GM23248 (cell line): ENCODE data around the gene NR2C2. TPM values are rescaled to one million over a fixed set of nuclear protein-coding genes. Genes with fewer than 3 reads are reported as not detected.

Experiments used
- DNase-seq: peaks from one replicate; pipeline ENCODE4 v3.0.0-alpha.2; 2015
- H2AFZ ChIP-seq: fragments of 200-600 bp; sonication (generic); 2 replicates; pipeline ENCODE4 v1.6.1; 2016; ENCODE audit warnings: antibody characterized with exemption
- H3F3A ChIP-seq: fragments of 200-600 bp; sonication (generic); 2 replicates; pipeline ENCODE4 v1.6.1; 2016; ENCODE audit warnings: mild to moderate bottlenecking, antibody characterized with exemption, mixed run types; ENCODE audit not compliant: insufficient read depth
- H3K27ac ChIP-seq: fragments of 200-600 bp; sonication (generic); 2 replicates; pipeline ENCODE4 v1.5.1; 2016; ENCODE audit warnings: mild to moderate bottlenecking
- H3K27me3 ChIP-seq: fragments of 200-600 bp; sonication (generic); replicated peaks from 2 replicates; pipeline ENCODE4 v1.6.1; 2016; ENCODE audit warnings: mild to moderate bottlenecking; ENCODE audit not compliant: insufficient read depth
- H3K36me3 ChIP-seq: fragments of 200-600 bp; sonication (generic); 2 replicates; pipeline ENCODE4 v1.6.1; 2016; ENCODE audit warnings: low read depth, mild to moderate bottlenecking
- H3K4me1 ChIP-seq: fragments of 200-600 bp; sonication (generic); 2 replicates; pipeline ENCODE4 v1.6.1; 2016; ENCODE audit warnings: mild to moderate bottlenecking; ENCODE audit not compliant: insufficient read depth
- H3K4me2 ChIP-seq: fragments of 200-600 bp; sonication (generic); one replicate; pipeline ENCODE4 v1.6.1; 2016; ENCODE audit warnings: mild to moderate bottlenecking; ENCODE audit not compliant: unreplicated experiment
- H3K4me3 ChIP-seq: fragments of 200-600 bp; sonication (generic); 2 replicates; pipeline ENCODE4 v1.5.1; 2016; ENCODE audit warnings: mild to moderate bottlenecking
- H3K79me2 ChIP-seq: fragments of 200-600 bp; sonication (generic); 2 replicates; pipeline ENCODE4 v1.6.1; 2016; ENCODE audit warnings: mild to moderate bottlenecking; ENCODE audit not compliant: insufficient read depth
- H3K9ac ChIP-seq: fragments of 200-600 bp; sonication (generic); 2 replicates; pipeline ENCODE4 v1.6.1; 2016; ENCODE audit warnings: mild to moderate bottlenecking
- H3K9me2 ChIP-seq: fragments of 200-600 bp; sonication (generic); 2 replicates; pipeline ENCODE4 v1.6.1; 2016; ENCODE audit warnings: mixed run types, mild to moderate bottlenecking, moderate library complexity; ENCODE audit not compliant: insufficient read depth
- H3K9me3 ChIP-seq: fragments of 200-600 bp; sonication (generic); one replicate; pipeline ENCODE4 v1.6.1; 2017; ENCODE audit warnings: low read depth
- H4K20me1 ChIP-seq: fragments of 200-600 bp; sonication (generic); 2 replicates; pipeline ENCODE4 v1.6.0; 2016; ENCODE audit not compliant: insufficient read depth
- EZH2 ChIP-seq: fragments of 200-600 bp; sonication (generic); IDR thresholded peaks from 2 replicates; pipeline ENCODE4 v1.6.1; 2018; ENCODE audit warnings: antibody characterized with exemption, mild to moderate bottlenecking; ENCODE audit not compliant: insufficient read depth, poor library complexity, severe bottlenecking
- EZH2phosphoT487 ChIP-seq: fragments of 200-600 bp; sonication (generic); IDR thresholded peaks from 2 replicates; pipeline ENCODE4 v1.6.1; 2018; ENCODE audit warnings: antibody characterized with exemption, moderate library complexity, mild to moderate bottlenecking, low read depth; ENCODE audit not compliant: insufficient read depth
- WGBS, 2 experiments: methylation state at CpG; one replicate each; pipeline ENCODE4 v1.1.6; 2015 to 2017; ENCODE audit warnings: low lambda C conversion rate in 2 of 2, low coverage in 1 of 2; ENCODE audit errors: missing lambda C conversion rate in 2 of 2; 5-methylcytosine and 5-hydroxymethylcytosine counted together
- in situ Hi-C: fragments of 300-500 bp; cut with MboI; formaldehyde crosslinking; loops from 2 replicates; pipeline ENCODE4 v1.15.0; 2020
- polyA plus RNA-seq: library from polyadenylated mRNA; unstranded; fragments of >200 nt; fragmentation: Nextera tagmentation; extraction: Ambion mirVana; gene quantifications from 2 replicates; pipeline ENCODE4 v1.2.1, GENCODE V29; 2016
- total RNA-seq: library from RNA; depleted of rRNA; stranded (reverse); fragments of >200 nt; shearing (Covaris generic); gene quantifications from 2 replicates; pipeline ENCODE4 v1.2.3, GENCODE V29; 2014

Gene NR2C2
- total and polyA plus RNA-seq, 2 experiments from 2014 or later: 9.6 to 27.5 TPM

DNA sequence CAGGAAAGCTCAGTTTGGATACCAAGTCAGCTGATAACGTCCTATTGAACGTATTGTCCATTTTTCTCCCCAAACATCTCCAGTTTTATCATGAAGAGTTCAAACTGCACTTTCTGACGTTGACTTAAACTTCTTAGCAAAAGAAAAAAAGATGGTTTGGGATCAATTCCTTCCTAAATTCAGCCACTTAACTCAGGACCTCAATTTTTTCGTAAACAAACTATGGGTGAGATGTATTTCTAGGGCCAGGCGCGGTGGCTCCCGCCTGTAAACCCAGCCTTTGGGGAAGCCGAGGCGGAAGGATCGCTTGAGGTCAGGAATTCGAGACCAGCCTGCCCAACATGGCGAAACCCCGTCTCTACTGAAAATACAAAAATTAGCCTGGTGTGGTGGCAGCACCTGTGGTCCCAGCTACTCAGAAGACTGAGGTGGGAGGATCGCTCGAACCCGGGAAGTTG, 118.2 kb downstream of the NR2C2 start:
- 55 to 57% methylated on average over 16 of the region's 16 CpGs for WGBS, 2 experiments
- Histone ChIP-seq H3F3A (no peaks in the 10 kb centered on the region; the same call in 1 of the 2 replicates), H3K79me2 (peaks cover 26% of the 10 kb centered on the region), H3K9ac (peak overlapping the region; percentile 97; the same call in 1 of the 2 replicates), H3K9me3 (no peaks in the 10 kb centered on the region), H3K27ac (peak overlapping the region; percentile 35), H2AFZ (peak overlapping the region; percentile 92), H3K4me3 (peak overlapping the region; percentile 93), H3K4me1 (peaks cover 15% of the 10 kb centered on the region), H3K4me2 (peak overlapping the region; percentile 85), H3K9me2 (no peaks in the 10 kb centered on the region), H3K27me3 (no peaks in the 10 kb centered on the region), H4K20me1 (no peaks in the 10 kb centered on the region), H3K36me3 (0 out of 2 replicates have a peak, but pooled peaks cover 3% of the 10 kb centered on the region)
- TF ChIP-seq EZH2phosphoT487: no peak
- no peak for TF ChIP-seq EZH2
- DNase-seq: no peak
- in situ Hi-C loops: no loop called here

- no peaks in the 10 kb centered on the region for H3K27me3 ChIP-seq
- no peak overlapping the region for H3K27ac ChIP-seq
- in situ Hi-C loops: no loop called here
- TF ChIP-seq EZH2: no peak
- no peak for TF ChIP-seq EZH2phosphoT487
- peaks cover 7% of the 10 kb centered on the region; the same call in 1 of the 2 replicates for H3K36me3 ChIP-seq
- peaks cover 15% of the 10 kb centered on the region for H3K4me1 ChIP-seq
- no peaks in the 10 kb centered on the region for H3K9me2 ChIP-seq
- no peaks in the 10 kb centered on the region for H4K20me1 ChIP-seq
- H3K4me2 ChIP-seq: no peak overlapping the region
- no peaks in the 10 kb centered on the region; the same call in 1 of the 2 replicates for H3F3A ChIP-seq
- no peaks in the 10 kb centered on the region for H3K9me3 ChIP-seq
- peaks cover 22% of the 10 kb centered on the region for H3K79me2 ChIP-seq
- H3K9ac ChIP-seq: no peak overlapping the region
- no peak for DNase-seq
- no peak overlapping the region for H3K4me3 ChIP-seq
- 86 to 94% methylated on average over 3 of the region's 3 CpGs for WGBS, 2 experiments
- peak overlapping the region; percentile 92; the same call in 1 of the 2 replicates for H2AFZ ChIP-seq
Measured at GRCh38 chr3:15066467-15066866, 119.1 kb downstream of the NR2C2 start.

DNA sequence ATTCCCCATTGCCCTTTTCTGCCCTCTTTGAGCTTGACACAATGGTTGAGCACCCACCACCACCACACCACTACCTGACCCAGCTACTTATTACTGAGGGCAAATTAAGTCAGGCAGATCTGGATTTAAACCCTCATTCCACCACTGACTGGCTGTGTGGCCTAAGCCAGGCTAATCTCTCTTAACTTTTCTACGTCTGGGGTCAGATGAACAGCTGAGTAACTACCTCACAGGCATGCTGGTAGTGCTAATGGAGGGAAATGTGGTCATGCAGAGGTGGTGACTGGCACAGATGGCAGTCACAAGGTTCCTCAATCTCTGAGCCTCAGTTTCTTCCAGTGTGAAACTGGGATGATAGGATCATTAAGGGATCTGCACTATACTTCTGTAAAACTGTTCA, 122.1 kb downstream of the NR2C2 start:
- Histone ChIP-seq H4K20me1 (no peaks in the 10 kb centered on the region), H3K79me2 (peaks cover 5% of the 10 kb centered on the region), H2AFZ (no peak overlapping the region), H3K9ac (no peak overlapping the region), H3K4me3 (no peak overlapping the region), H3K9me3 (no peaks in the 10 kb centered on the region), H3K27me3 (no peaks in the 10 kb centered on the region), H3K36me3 (peaks cover 9% of the 10 kb centered on the region; the same call in 1 of the 2 replicates), H3K4me2 (no peak overlapping the region), H3K4me1 (0 out of 2 replicates have a peak, but pooled peaks cover 4% of the 10 kb centered on the region), H3K9me2 (no peaks in the 10 kb centered on the region), H3K27ac (no peak overlapping the region), H3F3A (no peaks in the 10 kb centered on the region; the same call in 1 of the 2 replicates)
- in situ Hi-C loops: no loop called here
- TF ChIP-seq EZH2phosphoT487 (no peak), EZH2 (no peak)
- 95 to 100% methylated on average over 1 of the region's 1 CpG for WGBS, 2 experiments
- no peak for DNase-seq

- no peak for TF ChIP-seq EZH2
- no peak for TF ChIP-seq EZH2phosphoT487
- no peak overlapping the region for H3K9ac ChIP-seq
- no peak overlapping the region for H3K4me3 ChIP-seq
- H3K4me2 ChIP-seq: no peak overlapping the region
- H3K36me3 ChIP-seq: peaks cover 27% of the 10 kb centered on the region
- no peaks in the 10 kb centered on the region for H3K27me3 ChIP-seq
- no peak overlapping the region for H2AFZ ChIP-seq
- no peak overlapping the region for H3K27ac ChIP-seq
- H3F3A ChIP-seq: no peaks in the 10 kb centered on the region
- H4K20me1 ChIP-seq: no peaks in the 10 kb centered on the region
- 97 to 100% methylated on average over 2 of the region's 2 CpGs for WGBS, 2 experiments
- no peaks in the 10 kb centered on the region for H3K4me1 ChIP-seq
- no peaks in the 10 kb centered on the region for H3K9me3 ChIP-seq
- H3K9me2 ChIP-seq: no peaks in the 10 kb centered on the region
- H3K79me2 ChIP-seq: no peaks in the 10 kb centered on the region
- no peak for DNase-seq
- in situ Hi-C loops: no loop called here
Measured at GRCh38 chr3:15071699-15072098, 124.3 kb downstream of the NR2C2 start.

DNA sequence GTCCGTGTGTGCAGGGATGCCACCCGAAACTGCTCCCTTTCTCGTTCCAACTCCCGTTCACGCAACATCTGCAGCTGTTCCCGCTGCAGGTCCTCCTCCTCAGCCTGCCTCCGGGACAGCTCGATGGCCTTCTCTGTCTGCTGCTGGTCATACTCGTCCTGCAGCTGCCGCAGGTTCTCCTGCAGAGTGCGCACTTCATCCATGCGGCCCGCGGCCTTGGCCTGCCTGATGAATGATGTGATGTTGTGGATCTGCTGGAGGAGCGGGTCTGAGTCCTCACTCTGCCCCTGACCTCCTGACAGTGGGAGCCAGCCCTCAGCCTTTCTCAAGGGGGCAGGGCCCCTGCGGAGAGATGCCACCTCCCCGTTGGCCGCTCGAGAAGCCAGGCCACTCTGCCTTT, 127.1 kb downstream of the NR2C2 start:
- Histone ChIP-seq H3K9me3 (no peaks in the 10 kb centered on the region), H3F3A (no peaks in the 10 kb centered on the region), H3K27me3 (no peaks in the 10 kb centered on the region), H3K36me3 (peaks cover 47% of the 10 kb centered on the region), H4K20me1 (no peaks in the 10 kb centered on the region), H3K4me1 (no peaks in the 10 kb centered on the region), H3K4me2 (no peak overlapping the region), H3K9ac (no peak overlapping the region), H3K4me3 (no peak overlapping the region), H3K27ac (no peak overlapping the region), H3K79me2 (no peaks in the 10 kb centered on the region), H2AFZ (no peak overlapping the region), H3K9me2 (no peaks in the 10 kb centered on the region)
- WGBS, 2 experiments: 95 to 96% methylated on average over 17 to 19 of the region's 19 CpGs
- in situ Hi-C loops: no loop called here
- DNase-seq: no peak
- TF ChIP-seq EZH2phosphoT487: no peak
